T47D (cell line): ENCODE results near the gene ASIC1.

Experiments used
- DNase-seq, 2 experiments: peaks; one replicate each; pipeline versions ENCODE4 v3.0.0 to v3.0.0-alpha.2; 2011 to 2012; ENCODE audit warnings: low read depth in 1 of 2, low spot score in 1 of 2
- JUND ChIP-seq: IDR thresholded peaks from 2 replicates; pipeline ENCODE4 v1.6.1; 2012; ENCODE audit warnings: low read depth
- in situ Hi-C: cut with HindIII; loops from 2 replicates; pipeline ENCODE4 v1.10.0; 2016; ENCODE audit warnings: low sequenced_read_pairs, low pct_unique_long_range_greater_than_20kb

Gene ASIC1

GRCh38 chr12:50057000-50057841, at the start of gene ASIC1:
Gene ASIC1 (plus strand): TSS chr12:50057596. CDS start chr12:50058767, 1,171 bp downstream.
- no peak for TF ChIP-seq JUND
- in situ Hi-C loops = no loop called here
- DNase-seq = peak; percentile 86 to 96

GRCh38 chr12:50013361-50014147, 43.8 kb upstream of the ASIC1 start:
- TF ChIP-seq JUND = no peak
- DNase-seq = no peak
- in situ Hi-C loops = no loop called here

GRCh38 chr12:50014342-50014741, 43.1 kb upstream of the ASIC1 start:
- no peak for TF ChIP-seq JUND
- no peak for DNase-seq
- in situ Hi-C loops = no loop called here

- DNase-seq = no peak
- in situ Hi-C loops = no loop called here
- TF ChIP-seq JUND = no peak
These were observed 40.6 kb upstream of the ASIC1 start for GRCh38 chr12:50016501-50017475.

GRCh38 chr12:50017641-50018040, 39.8 kb upstream of the ASIC1 start:
- DNase-seq = no peak
- in situ Hi-C loops = no loop called here
- TF ChIP-seq JUND = no peak

GRCh38 chr12:50018154-50018553, 39.2 kb upstream of the ASIC1 start:
- DNase-seq = no peak
- no peak for TF ChIP-seq JUND
- in situ Hi-C loops = no loop called here

- no peak for DNase-seq
- in situ Hi-C loops = no loop called here
- no peak for TF ChIP-seq JUND
These were observed 38.4 kb upstream of the ASIC1 start for GRCh38 chr12:50018968-50019367.

GRCh38 chr12:50019524-50019923, 37.9 kb upstream of the ASIC1 start:
- no peak for TF ChIP-seq JUND
- DNase-seq = no peak
- in situ Hi-C loops = no loop called here

GRCh38 chr12:50021031-50021430, 36.4 kb upstream of the ASIC1 start:
- no peak for DNase-seq
- no peak for TF ChIP-seq JUND
- in situ Hi-C loops = no loop called here

- no peak for TF ChIP-seq JUND
- in situ Hi-C loops = no loop called here
- no peak for DNase-seq
These were observed 34.5 kb upstream of the ASIC1 start for GRCh38 chr12:50022903-50023302.

- TF ChIP-seq JUND = no peak
- no peak for DNase-seq
- in situ Hi-C loops = no loop called here
These were observed 33.2 kb upstream of the ASIC1 start for GRCh38 chr12:50024227-50024626.

GRCh38 chr12:50024805-50025186, 32.6 kb upstream of the ASIC1 start:
- in situ Hi-C loops = no loop called here
- DNase-seq = peak in 1 of 2 experiments; percentile 33

More at GRCh38 chr12:50024805-50025186, 32.6 kb upstream of the ASIC1 start:
- no peak for TF ChIP-seq JUND
